Hematopoietic multipotent progenitor cell (in vitro differentiated cells): ENCODE results near the gene SLC45A1. TPM values are rescaled to one million over a fixed set of nuclear protein-coding genes. Genes with fewer than 3 reads are reported as not detected.
A peak's percentile ranks its signal among the peaks of the same experiment; 100 is the strongest.

Source experiments
- DNase-seq, 3 donors: peaks; one replicate each; pipeline ENCODE4 v3.0.0-alpha.2; 2011 to 2015; ENCODE audit warnings: low read depth in 2 of 3, low spot score in 2 of 3
- total RNA-seq: library from RNA; depleted of rRNA; stranded (reverse); fragments of >200 nt; gene quantifications from one replicate; pipeline ENCODE4 v1.2.3, GENCODE V29; 2012

SLC45A1 gene
- total RNA-seq, 1 donor = 0.27 TPM

- peak in 2 of 3 donors; percentile 17 to 39 for DNase-seq
Measured at GRCh38 chr1:8351693-8352470, 34.0 kb downstream of the SLC45A1 start.

- DNase-seq = no peak
Measured at GRCh38 chr1:8352471-8352845, 34.5 kb downstream of the SLC45A1 start.

GRCh38 chr1:8352886-8353785 is 35.2 kb downstream of the SLC45A1 start:
- DNase-seq = no peak

GRCh38 chr1:8354038-8354437 is 36.1 kb downstream of the SLC45A1 start:
- DNase-seq = no peak

GRCh38 chr1:8355439-8356255 is 37.7 kb downstream of the SLC45A1 start:
- DNase-seq = no peak

GRCh38 chr1:8356256-8357209 is 38.6 kb downstream of the SLC45A1 start:
- no peak for DNase-seq

- no peak for DNase-seq
Measured at GRCh38 chr1:8357329-8358101, 39.6 kb downstream of the SLC45A1 start.

- DNase-seq = no peak
Measured at GRCh38 chr1:8358241-8358896, 40.5 kb downstream of the SLC45A1 start.

GRCh38 chr1:8358897-8359616 is 41.1 kb downstream of the SLC45A1 start:
- no peak for DNase-seq

GRCh38 chr1:8359617-8360481 is 41.9 kb downstream of the SLC45A1 start:
- DNase-seq = no peak

- DNase-seq = no peak
Measured at GRCh38 chr1:8360493-8361197, 42.7 kb downstream of the SLC45A1 start.

GRCh38 chr1:8361198-8361849 is 43.4 kb downstream of the SLC45A1 start:
- DNase-seq = no peak

GRCh38 chr1:8362701-8363101 is 44.8 kb downstream of the SLC45A1 start:
- DNase-seq = no peak

- no peak for DNase-seq
Measured at GRCh38 chr1:8363186-8363766, 45.4 kb downstream of the SLC45A1 start.

- no peak for DNase-seq
Measured at GRCh38 chr1:8363767-8364301, 45.9 kb downstream of the SLC45A1 start.
